ENCODE data around the gene FAM210A.
A peak's percentile ranks its signal among the peaks of the same experiment; 100 is the strongest.

The FAM210A gene

GRCh38 chr18:13746633-13747032 lies 20.3 kb upstream of the FAM210A start:
- Histone ChIP-seq H4K20me1 (0 out of 22 replicates have a peak, but pooled peaks cover 0 to 5% (median 0%) of the 10 kb centered on the region in 11 experiments), H3K36me3 (peaks cover 77 to 94% (median 85%) of the 10 kb centered on the region in 11 experiments), H3K27ac (no peak overlapping the region), H3K9ac (no peak overlapping the region), H3K4me3 (no peak overlapping the region), H3K4me2 (no peak overlapping the region), H3K4me1 (peaks cover 0 to 22% (median 8%) of the 10 kb centered on the region in 10 experiments; a peak in 9 of 20 replicates), H3K9me3 (replicated peaks in 1 of 11) (peaks cover 0 to 12% (median 8%) of the 10 kb centered on the region in 11 experiments; a peak in 9 of 22 replicates), H3K27me3 (no peaks in the 10 kb centered on the region)
- TF ChIP-seq Cebpa-rat (IDR thresholded peaks at IDR 0.05), result no peak

- Histone ChIP-seq H3K27me3 (no peaks in the 10 kb centered on the region), H4K20me1 (0 out of 22 replicates have a peak, but pooled peaks cover 0 to 5% (median 0%) of the 10 kb centered on the region in 11 experiments), H3K36me3 (peaks cover 84 to 95% (median 91%) of the 10 kb centered on the region in 11 experiments), H3K4me3 (no peak overlapping the region), H3K27ac (no peak overlapping the region), H3K9ac (peak overlapping the region in 1 of 11 experiments; percentile 30; a peak in 1 of 22 replicates), H3K4me2 (peak overlapping the region in 3 of 11 experiments; percentile 10 to 29 (median 13); a peak in 5 of 22 replicates), H3K9me3 (replicated peaks in 1 of 11) (peaks cover 0 to 11% (median 8%) of the 10 kb centered on the region in 11 experiments; a peak in 9 of 22 replicates), H3K4me1 (peaks cover 0 to 22% (median 8%) of the 10 kb centered on the region in 10 experiments; a peak in 9 of 20 replicates)
- no peak for TF ChIP-seq Cebpa-rat (IDR thresholded peaks at IDR 0.05)
Observed at GRCh38 chr18:13745696-13746095, 19.3 kb upstream of the FAM210A start.

GRCh38 chr18:13735681-13736080 lies 9.3 kb upstream of the FAM210A start:
- Histone ChIP-seq H3K36me3 (peaks cover 74 to 100% (median 95%) of the 10 kb centered on the region in 11 experiments), H3K9ac (no peak overlapping the region), H3K4me1 (no peaks in the 10 kb centered on the region), H3K4me2 (no peak overlapping the region), H3K4me3 (no peak overlapping the region), H4K20me1 (peaks cover 0 to 34% (median 13%) of the 10 kb centered on the region in 11 experiments; a peak in 11 of 22 replicates), H3K9me3 (replicated peaks in 1 of 11) (peaks cover 0 to 7% (median 0%) of the 10 kb centered on the region in 11 experiments; a peak in 1 of 22 replicates), H3K27me3 (no peaks in the 10 kb centered on the region), H3K27ac (no peak overlapping the region)
- TF ChIP-seq Cebpa-rat (IDR thresholded peaks at IDR 0.05), result no peak

- TF ChIP-seq Cebpa-rat (IDR thresholded peaks at IDR 0.05), result no peak
Observed at GRCh38 chr18:13730481-13730880, 4.1 kb upstream of the FAM210A start.

GRCh38 chr18:13726972-13727331 lies 594 bp upstream of the FAM210A start:
- Histone ChIP-seq H3K4me3 (peak overlapping the region; percentile 85 to 99 (median 90)), H3K9ac (peak overlapping the region; percentile 85 to 94 (median 90)), H4K20me1 (peaks cover 5 to 88% (median 49%) of the 10 kb centered on the region in 11 experiments; a peak in 16 of 22 replicates), H3K27ac (peak overlapping the region; percentile 76 to 93 (median 86)), H3K4me2 (peak overlapping the region; percentile 68 to 95 (median 83)), H3K36me3 (peaks cover 10 to 32% (median 20%) of the 10 kb centered on the region in 11 experiments; a peak in 21 of 22 replicates), H3K27me3 (no peaks in the 10 kb centered on the region), H3K9me3 (replicated peaks in 1 of 11) (peaks cover 0 to 4% (median 0%) of the 10 kb centered on the region in 11 experiments; a peak in 3 of 22 replicates), H3K4me1 (peaks cover 21 to 48% (median 32%) of the 10 kb centered on the region in 10 experiments)
- no peak for TF ChIP-seq Cebpa-rat (IDR thresholded peaks at IDR 0.05)

More at GRCh38 chr18:13730481-13730880, 4.1 kb upstream of the FAM210A start:
- Histone ChIP-seq H3K27ac (no peak overlapping the region), H3K36me3 (peaks cover 25 to 53% (median 49%) of the 10 kb centered on the region in 11 experiments), H3K27me3 (no peaks in the 10 kb centered on the region), H3K4me2 (no peak overlapping the region), H3K4me1 (peaks cover 8 to 26% (median 14%) of the 10 kb centered on the region in 10 experiments), H4K20me1 (peaks cover 0 to 69% (median 27%) of the 10 kb centered on the region in 11 experiments; a peak in 12 of 22 replicates), H3K9me3 (replicated peaks in 1 of 11) (peaks cover 0 to 7% (median 0%) of the 10 kb centered on the region in 11 experiments; a peak in 1 of 22 replicates), H3K9ac (no peak overlapping the region), H3K4me3 (no peak overlapping the region)

GRCh38 chr18:13725566-13726231 lies 659 bp downstream of the FAM210A start:
- H4K20me1 ChIP-seq, result peaks cover 6 to 89% (median 54%) of the 10 kb centered on the region in 11 experiments; a peak in 17 of 22 replicates
- H3K9me3 ChIP-seq (replicated peaks in 1 of 11), result peaks cover 0 to 11% (median 2%) of the 10 kb centered on the region in 11 experiments; a peak in 8 of 22 replicates
- H3K9ac ChIP-seq, result peak overlapping the region; percentile 85 to 94 (median 90)
- peaks cover 11 to 32% (median 22%) of the 10 kb centered on the region in 11 experiments for H3K36me3 ChIP-seq
- H3K27ac ChIP-seq, result peak overlapping the region; percentile 76 to 93 (median 86)
- H3K4me2 ChIP-seq, result peak overlapping the region; percentile 80 to 99 (median 93)
- TF ChIP-seq Cebpa-rat (IDR thresholded peaks at IDR 0.05), result no peak
- no peaks in the 10 kb centered on the region for H3K27me3 ChIP-seq
- H3K4me3 ChIP-seq, result peak overlapping the region; percentile 85 to 99 (median 90)
- peaks cover 21 to 48% (median 32%) of the 10 kb centered on the region in 10 experiments for H3K4me1 ChIP-seq

GRCh38 chr18:13720847-13721246 lies 5.5 kb downstream of the FAM210A start:
- peaks cover 35 to 75% (median 58%) of the 10 kb centered on the region in 11 experiments for H3K36me3 ChIP-seq
- H3K27ac ChIP-seq, result no peak overlapping the region
- H3K4me2 ChIP-seq, result no peak overlapping the region
- TF ChIP-seq Cebpa-rat (IDR thresholded peaks at IDR 0.05), result no peak
- H3K9ac ChIP-seq, result no peak overlapping the region
- H3K4me1 ChIP-seq, result peaks cover 13 to 23% (median 19%) of the 10 kb centered on the region in 10 experiments
- no peaks in the 10 kb centered on the region for H3K27me3 ChIP-seq
- H3K9me3 ChIP-seq (replicated peaks in 1 of 11), result peaks cover 24 to 55% (median 48%) of the 10 kb centered on the region in 11 experiments
- H4K20me1 ChIP-seq, result peaks cover 9 to 94% (median 48%) of the 10 kb centered on the region in 11 experiments; a peak in 18 of 22 replicates
- no peak overlapping the region for H3K4me3 ChIP-seq

GRCh38 chr18:13720123-13720522 lies 6.2 kb downstream of the FAM210A start:
- H3K4me1 ChIP-seq, result peaks cover 10 to 20% (median 14%) of the 10 kb centered on the region in 10 experiments
- H3K4me3 ChIP-seq, result no peak overlapping the region
- H3K9me3 ChIP-seq (replicated peaks in 1 of 11), result peaks cover 24 to 55% (median 48%) of the 10 kb centered on the region in 11 experiments
- H3K4me2 ChIP-seq, result no peak overlapping the region
- H3K27ac ChIP-seq, result no peak overlapping the region
- H4K20me1 ChIP-seq, result peaks cover 11 to 94% (median 46%) of the 10 kb centered on the region in 11 experiments; a peak in 18 of 22 replicates
- peaks cover 35 to 78% (median 59%) of the 10 kb centered on the region in 11 experiments for H3K36me3 ChIP-seq
- H3K27me3 ChIP-seq, result no peaks in the 10 kb centered on the region
- no peak for TF ChIP-seq Cebpa-rat (IDR thresholded peaks at IDR 0.05)
- no peak overlapping the region for H3K9ac ChIP-seq

GRCh38 chr18:13716916-13717315 lies 9.4 kb downstream of the FAM210A start:
- no peak for TF ChIP-seq Cebpa-rat (IDR thresholded peaks at IDR 0.05)
- Histone ChIP-seq H3K9me3 (replicated peaks in 1 of 11) (peaks cover 24 to 60% (median 53%) of the 10 kb centered on the region in 11 experiments), H3K27ac (no peak overlapping the region), H3K4me2 (no peak overlapping the region), H3K27me3 (no peaks in the 10 kb centered on the region), H3K4me3 (no peak overlapping the region), H3K4me1 (no peaks in the 10 kb centered on the region), H3K9ac (no peak overlapping the region), H3K36me3 (peaks cover 27 to 79% (median 54%) of the 10 kb centered on the region in 11 experiments), H4K20me1 (peaks cover 12 to 94% (median 45%) of the 10 kb centered on the region in 11 experiments; a peak in 18 of 22 replicates)
